K562 (cell line): Measurements from ENCODE around the gene FMN2. TPM values are rescaled to one million over a fixed set of nuclear protein-coding genes. Genes with fewer than 3 reads are reported as not detected.

Experiments used
- ATAC-seq: fragments of 200-7000 bp; cut with Tn5 transposase; 3 replicates; pipeline ENCODE4 v1.9.1; 2020; ENCODE audit warnings: moderate library complexity
- BruUV-seq: library from RNA; stranded (reverse); fragments of 400-500 nt; replicated peaks from 2 replicates; lab custom pipeline; 2021; lab: Mats Ljungman, UMichigan
- CTCF ChIA-PET: fragments of 300-600 bp; formaldehyde crosslinking; extraction: SDS; loops from one replicate; lab custom pipeline; 2021; ENCODE audit warnings: low intra/inter-chr PET ratio; lab: Yijun Ruan, JAX
- POLR2A ChIA-PET: fragments of 300-600, 350-650 bp; sonication (Branson Sonifier 250); formaldehyde crosslinking; extraction: SDS; loops from one replicate; lab custom pipeline; 2021; ENCODE audit warnings: antibody characterized with exemption, inconsistent platforms; lab: Yijun Ruan, JAX
- DNase-seq, 4 experiments: peaks; one replicate each; pipeline versions ENCODE4 v3.0.0 to v3.0.0-alpha.2; 2011 to 2018; ENCODE audit warnings: low spot score in 3 of 4, mixed read lengths in 3 of 4; ENCODE audit errors: extremely low read depth in 1 of 4
- FAIRE-seq: peaks from 2 replicates; lab custom pipeline; 2011; peaks lifted over from hg19 to GRCh38; lab: Jason Lieb, UNC
- H2AFZ ChIP-seq: 2 replicates; pipeline ENCODE4 v1.6.0; 2011; ENCODE audit warnings: low read depth, low read length, control low read depth, inconsistent platforms
- H3K27ac ChIP-seq: fragments of 200-600 bp; 3 replicates; pipeline ENCODE4 v1.8.0; 2011; ENCODE audit warnings: low read depth, mild to moderate bottlenecking, control low read depth, inconsistent platforms, low read length, moderate library complexity, mixed read lengths; ENCODE audit errors: extremely low read depth
- H3K27me3 ChIP-seq, 2 experiments: fragments of 300-600 bp in 1 of 2; 2 replicates in 1 of 2; 3 replicates in 1 of 2; pipeline versions ENCODE4 v1.6.0 to v1.8.0; 2011; ENCODE audit warnings: inconsistent platforms in 2 of 2, low read length in 2 of 2, mild to moderate bottlenecking in 1 of 2, mixed read lengths in 1 of 2, moderate library complexity in 1 of 2; ENCODE audit not compliant: control insufficient read depth in 2 of 2, insufficient read depth in 2 of 2
- H3K36me3 ChIP-seq: fragments of 300-600 bp; 3 replicates; pipeline ENCODE4 v1.8.0; 2011; ENCODE audit warnings: mild to moderate bottlenecking, low read length, inconsistent platforms; ENCODE audit not compliant: control insufficient read depth, insufficient read depth
- H3K4me1 ChIP-seq, 2 experiments: fragments of 200-600 bp in 1 of 2; replicated peaks in 1 of 2; 2 replicates in 1 of 2; 3 replicates in 1 of 2; pipeline versions ENCODE4 v1.5.1 to v1.8.0; 2011; ENCODE audit warnings: inconsistent platforms in 2 of 2, low read length in 2 of 2, mild to moderate bottlenecking in 1 of 2, mixed read lengths in 1 of 2, moderate library complexity in 1 of 2; ENCODE audit not compliant: control insufficient read depth in 2 of 2, insufficient read depth in 2 of 2
- H3K4me2 ChIP-seq: 2 replicates; pipeline ENCODE4 v1.6.1; 2011; ENCODE audit warnings: low read length, control low read depth, inconsistent platforms, mixed read lengths; ENCODE audit not compliant: insufficient read depth
- H3K4me3 ChIP-seq: fragments of 200-600 bp; sonication (generic), shearing (Covaris generic); 2 replicates; pipeline ENCODE4 v1.5.1; 2016; ENCODE audit warnings: control low read depth, inconsistent platforms
- H3K79me2 ChIP-seq: fragments of 200-600 bp; 3 replicates; pipeline ENCODE4 v1.8.0; 2011; ENCODE audit warnings: low read length, inconsistent platforms; ENCODE audit not compliant: control insufficient read depth, insufficient read depth
- H3K9ac ChIP-seq, 2 experiments: 2 replicates each; pipeline versions ENCODE4 v1.6.0 to v1.6.1; 2011; ENCODE audit warnings: low read depth in 2 of 2, low read length in 2 of 2, control low read depth in 1 of 2, inconsistent platforms in 1 of 2, mild to moderate bottlenecking in 1 of 2, mixed read lengths in 1 of 2; ENCODE audit not compliant: insufficient read depth in 1 of 2
- H3K9me1 ChIP-seq: one replicate; pipeline ENCODE4 v1.6.0; 2011; ENCODE audit warnings: inconsistent platforms, mild to moderate bottlenecking, low read length, moderate library complexity; ENCODE audit not compliant: control insufficient read depth, insufficient read depth
- H3K9me3 ChIP-seq: replicated peaks from 2 replicates; pipeline ENCODE4 v1.5.1; 2011; ENCODE audit warnings: low read depth, low read length, inconsistent platforms; ENCODE audit not compliant: control insufficient read depth, insufficient read depth
- H4K20me1 ChIP-seq: replicated peaks from 2 replicates; pipeline ENCODE4 v1.6.1; 2011; ENCODE audit warnings: low read length, inconsistent platforms, mixed read lengths; ENCODE audit not compliant: control insufficient read depth, insufficient read depth
- CEBPB ChIP-seq: fragments of 450-650 bp; IDR thresholded peaks from 2 replicates; pipeline ENCODE4 v1.6.1; 2016; ENCODE audit warnings: missing genetic modification characterization, missing compliant biosample characterization
- E2F6 ChIP-seq, 2 experiments: IDR thresholded peaks; 2 replicates each; pipeline ENCODE4 v1.6.1; 2011; ENCODE audit warnings: borderline replicate concordance in 1 of 2, control low read depth in 1 of 2, low read depth in 1 of 2, low read length in 1 of 2, mild to moderate bottlenecking in 1 of 2, mixed read lengths in 1 of 2, moderate library complexity in 1 of 2; ENCODE audit not compliant: insufficient read depth in 1 of 2, insufficient read length in 1 of 2, poor library complexity in 1 of 2, severe bottlenecking in 1 of 2; ENCODE audit errors: extremely low read depth in 1 of 2
- EWSR1 ChIP-seq: fragments of 450-650 bp; IDR thresholded peaks from 2 replicates; pipeline ENCODE4 v1.6.1; 2018; ENCODE audit warnings: borderline replicate concordance, mild to moderate bottlenecking, low read depth, moderate library complexity; ENCODE audit not compliant: partially characterized antibody
- MAFG ChIP-seq: fragments of 450-650 bp; conservative IDR thresholded peaks from 2 replicates; pipeline ENCODE4 v1.6.1; 2016; ENCODE audit warnings: missing genetic modification characterization, missing compliant biosample characterization
- WGBS: fragments of 100-300 bp; shearing (Covaris generic); methylation state at CpG from one replicate; pipeline ENCODE4 v1.1.6; 2016; ENCODE audit warnings: low coverage, mixed read lengths; ENCODE audit not compliant: insufficient coverage; ENCODE audit errors: missing lambda C conversion rate; 5-methylcytosine and 5-hydroxymethylcytosine counted together
- in situ Hi-C: fragments of 300-500 bp; cut with MboI; formaldehyde crosslinking; loops from 4 replicates; pipeline ENCODE4 v1.15.0; 2018; ENCODE audit warnings: inconsistent platforms, mixed read lengths
- intact Hi-C: fragments of 100-400 bp; cut with micrococcal nuclease; formaldehyde crosslinking; loops from 2 replicates; pipeline ENCODE4 v1.14.2; 2022
- polyA plus RNA-seq, 8 experiments: library from polyadenylated mRNA; depleted of rRNA in 4 of 8; stranded (reverse) in 5 of 8; unstranded in 3 of 8; fragments of >200 nt; fragmentation: Nextera tagmentation in 2 of 8; fragmentation: Illumina TruSeq in 1 of 8; extraction: Ambion mirVana in 2 of 8; extraction: Trizol in 1 of 8; gene quantifications; 2 replicates each; pipeline versions ENCODE4 v1.2.1 to v1.2.3, GENCODE V29; 2011 to 2014; ENCODE audit warnings: inconsistent platforms in 1 of 8, missing spikeins in 1 of 8
- total RNA-seq, 7 experiments: library from RNA; depleted of rRNA in 6 of 7; stranded (reverse); fragments of >200 nt in 6 of 7; fragmentation: Illumina TruSeq in 2 of 7; extraction: Trizol in 2 of 7; gene quantifications; 2 replicates each; pipeline versions ENCODE4 v1.2.1 to v1.2.3, GENCODE V29; 2011 to 2021; ENCODE audit warnings: low replicate concordance in 1 of 7
- TF ChIP-seq, protein P1 (sequence below): IDR thresholded peaks from 3 replicates; pipeline ENCODE4 v1.6.1; 2011; ENCODE audit warnings: borderline replicate concordance, mild to moderate bottlenecking; ENCODE audit not compliant: insufficient read length, insufficient read depth
- TF ChIP-seq, protein P2 (sequence below): sonication (generic); IDR thresholded peaks from 2 replicates; pipeline ENCODE4 v1.6.1; 2016
- TF ChIP-seq, protein P3 (sequence below), 2 experiments: fragments of 450-650 bp in 1 of 2; sonication (generic) in 1 of 2; formaldehyde crosslinking; conservative IDR thresholded peaks; 2 replicates each; pipeline versions ENCODE4 v1.4.0 to v1.8.1; 2020 to 2022; ENCODE audit warnings: mild to moderate bottlenecking in 1 of 2, missing genetic modification reagents in 1 of 2

The FMN2 gene
- total and polyA plus RNA-seq, 9 of the 15 experiments (the other 6 are each of a cell fraction or from before 2014, with no cell fraction given), result 0.15 to 0.45 (median 0.16) TPM; not detected in 3

GRCh38 chr1:240115831-240116230 lies 24.1 kb downstream of the FMN2 start:
- under 1% methylated on average over 6 of the region's 6 CpGs for WGBS
- no peaks in the 10 kb centered on the region for H3K9me3 ChIP-seq
- H3K9ac ChIP-seq, result no peak overlapping the region
- intact Hi-C loops (no loop called here), in situ Hi-C loops (no loop called here)
- no peak overlapping the region for H3K4me2 ChIP-seq
- FAIRE-seq, result no peak
- no peaks in the 10 kb centered on the region for H3K9me1 ChIP-seq
- no peak overlapping the region for H3K4me3 ChIP-seq
- H3K4me1 ChIP-seq, result no peaks in the 10 kb centered on the region
- BruUV-seq, result no TSS peak
- H3K27ac ChIP-seq, result no peak overlapping the region
- CTCF ChIA-PET, result no interaction called here
- H2AFZ ChIP-seq, result no peak overlapping the region
- H3K36me3 ChIP-seq, result no peaks in the 10 kb centered on the region
- TF ChIP-seq, protein P1, sequence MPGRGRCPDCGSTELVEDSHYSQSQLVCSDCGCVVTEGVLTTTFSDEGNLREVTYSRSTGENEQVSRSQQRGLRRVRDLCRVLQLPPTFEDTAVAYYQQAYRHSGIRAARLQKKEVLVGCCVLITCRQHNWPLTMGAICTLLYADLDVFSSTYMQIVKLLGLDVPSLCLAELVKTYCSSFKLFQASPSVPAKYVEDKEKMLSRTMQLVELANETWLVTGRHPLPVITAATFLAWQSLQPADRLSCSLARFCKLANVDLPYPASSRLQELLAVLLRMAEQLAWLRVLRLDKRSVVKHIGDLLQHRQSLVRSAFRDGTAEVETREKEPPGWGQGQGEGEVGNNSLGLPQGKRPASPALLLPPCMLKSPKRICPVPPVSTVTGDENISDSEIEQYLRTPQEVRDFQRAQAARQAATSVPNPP, result no peak
- TF ChIP-seq, all 486 proteins: peak for 0
- POLR2A ChIA-PET, result no interaction called here
- Histone ChIP-seq H3K27me3 (no peaks in the 10 kb centered on the region), H4K20me1 (no peaks in the 10 kb centered on the region), H3K79me2 (no peaks in the 10 kb centered on the region)
- DNase-seq (no peak), ATAC-seq (no peak)

DNA sequence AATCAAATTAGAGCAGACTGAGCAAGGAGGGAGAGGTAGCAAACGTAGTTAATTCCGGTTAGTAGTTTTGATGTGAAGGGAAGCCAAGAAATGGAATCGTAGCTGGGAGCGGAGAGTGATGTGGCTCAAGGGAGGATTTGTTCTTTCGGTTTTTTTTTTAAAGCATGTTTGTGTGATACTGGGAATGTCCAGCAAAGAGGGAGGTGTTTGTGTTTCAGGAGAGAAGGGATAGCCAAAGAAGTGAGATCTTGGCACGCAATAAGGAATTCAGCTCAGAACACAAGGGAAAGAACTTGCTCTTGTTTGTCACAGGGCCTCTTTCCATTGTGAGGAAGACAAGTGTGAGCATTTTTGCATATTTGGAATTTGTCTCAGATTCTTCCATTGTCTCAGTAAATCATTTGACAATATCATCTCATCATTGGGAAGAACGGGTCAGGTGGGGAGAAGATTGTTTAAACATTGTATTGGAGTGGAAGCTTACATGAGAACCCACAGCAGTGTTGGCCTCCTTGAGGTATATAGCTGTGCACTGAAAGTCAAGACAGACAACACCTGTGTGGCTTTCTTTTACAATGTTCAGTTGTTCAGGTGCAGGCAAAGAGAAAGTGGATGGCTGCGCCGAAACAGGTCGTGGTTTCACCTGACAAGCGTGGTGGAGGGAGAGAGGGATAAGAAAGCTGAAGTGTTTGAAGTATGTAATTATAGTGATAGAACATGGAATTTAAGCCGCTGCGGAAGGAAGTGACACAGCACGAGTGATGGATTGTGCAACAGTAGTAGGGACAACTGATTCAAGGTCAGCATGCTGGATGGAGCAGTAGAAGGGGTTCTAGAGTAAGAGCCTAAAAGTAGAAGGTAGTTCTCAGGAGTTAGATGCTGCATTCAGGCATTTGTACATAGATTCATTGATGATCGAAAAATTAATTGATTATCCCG lies 25.4 kb downstream of the FMN2 start:
- no peaks in the 10 kb centered on the region for H3K9me3 ChIP-seq
- POLR2A ChIA-PET, result interaction anchor here (0.7 kb wide), 1 partner anchor 464 kb away, joined by 3 read pairs; no protein-coding TSS in a partner anchor
- H3K4me3 ChIP-seq, result no peak overlapping the region
- WGBS, result 1% methylated on average over 15 of the region's 16 CpGs
- DNase-seq, result no peak
- CTCF ChIA-PET, result no interaction called here
- H3K27me3 ChIP-seq, result no peaks in the 10 kb centered on the region
- H4K20me1 ChIP-seq, result no peaks in the 10 kb centered on the region
- H3K36me3 ChIP-seq, result no peaks in the 10 kb centered on the region
- in situ Hi-C loops, result no loop called here
- no peak for FAIRE-seq
- no peak overlapping the region for H3K27ac ChIP-seq
- H3K4me2 ChIP-seq, result no peak overlapping the region
- H2AFZ ChIP-seq, result no peak overlapping the region
- no peak for ATAC-seq
- intact Hi-C loops, result no loop called here
- H3K79me2 ChIP-seq, result no peaks in the 10 kb centered on the region
- no peaks in the 10 kb centered on the region for H3K4me1 ChIP-seq
- H3K9me1 ChIP-seq, result no peaks in the 10 kb centered on the region
- H3K9ac ChIP-seq, result no peak overlapping the region
- no TSS peak for BruUV-seq
- TF ChIP-seq E2F6 (IDR thresholded peaks at IDR 0.05; ENCODE audit: borderline replicate concordance in 1 of 2, extremely low read depth in 1 of 2, insufficient read depth in 1 of 2, insufficient read length in 1 of 2, low read depth in 1 of 2, low read length in 1 of 2, poor library complexity in 1 of 2, severe bottlenecking in 1 of 2), result no peak
- TF ChIP-seq, protein P2, sequence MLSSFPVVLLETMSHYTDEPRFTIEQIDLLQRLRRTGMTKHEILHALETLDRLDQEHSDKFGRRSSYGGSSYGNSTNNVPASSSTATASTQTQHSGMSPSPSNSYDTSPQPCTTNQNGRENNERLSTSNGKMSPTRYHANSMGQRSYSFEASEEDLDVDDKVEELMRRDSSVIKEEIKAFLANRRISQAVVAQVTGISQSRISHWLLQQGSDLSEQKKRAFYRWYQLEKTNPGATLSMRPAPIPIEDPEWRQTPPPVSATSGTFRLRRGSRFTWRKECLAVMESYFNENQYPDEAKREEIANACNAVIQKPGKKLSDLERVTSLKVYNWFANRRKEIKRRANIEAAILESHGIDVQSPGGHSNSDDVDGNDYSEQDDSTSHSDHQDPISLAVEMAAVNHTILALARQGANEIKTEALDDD, result no peak
- TF ChIP-seq CEBPB (tag), result peak; percentile 52; the same call in 1 of the 2 replicates
- no peak for TF ChIP-seq EWSR1
- TF ChIP-seq MAFG, result no peak
- TF ChIP-seq, protein P3, sequence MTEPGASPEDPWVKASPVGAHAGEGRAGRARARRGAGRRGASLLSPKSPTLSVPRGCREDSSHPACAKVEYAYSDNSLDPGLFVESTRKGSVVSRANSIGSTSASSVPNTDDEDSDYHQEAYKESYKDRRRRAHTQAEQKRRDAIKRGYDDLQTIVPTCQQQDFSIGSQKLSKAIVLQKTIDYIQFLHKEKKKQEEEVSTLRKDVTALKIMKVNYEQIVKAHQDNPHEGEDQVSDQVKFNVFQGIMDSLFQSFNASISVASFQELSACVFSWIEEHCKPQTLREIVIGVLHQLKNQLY (CRISPR knock-in tag; conservative IDR thresholded peaks at IDR 0.05), result no peak
